SW 1271 (cell line): ENCODE measurements around the gene ARPC1B.
"Not testable (repeated sequence)": the region's sequence is repeated elsewhere in the genome, so short reads cannot be mapped to it uniquely, and the experiment has no call there.

Experiments used
- DNase-seq, 2 experiments: peaks; one replicate each; lab custom pipeline; 2025; lab: John Stamatoyannopoulos, UW

ARPC1B gene

DNA sequence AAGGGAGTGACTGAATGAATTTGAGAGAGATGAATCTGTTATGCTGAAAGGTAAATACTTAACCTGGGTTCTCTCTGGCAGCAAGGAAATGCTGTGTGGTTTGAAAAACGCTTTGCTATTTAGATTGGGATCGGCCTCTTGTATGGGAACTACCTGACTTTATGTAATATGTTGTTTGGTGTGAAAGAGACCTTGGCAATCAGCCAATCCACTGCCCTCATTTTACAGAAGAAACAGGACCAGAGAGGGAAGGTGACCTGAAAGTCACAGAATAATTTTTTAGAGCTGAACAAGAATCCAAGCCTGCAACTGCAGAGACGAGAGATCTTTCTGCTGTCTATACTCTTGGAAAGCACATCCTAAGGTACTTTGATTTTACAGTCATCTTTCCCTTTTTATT, 35.3 kb downstream of the ARPC1B start:
- DNase-seq: no peak

DNA sequence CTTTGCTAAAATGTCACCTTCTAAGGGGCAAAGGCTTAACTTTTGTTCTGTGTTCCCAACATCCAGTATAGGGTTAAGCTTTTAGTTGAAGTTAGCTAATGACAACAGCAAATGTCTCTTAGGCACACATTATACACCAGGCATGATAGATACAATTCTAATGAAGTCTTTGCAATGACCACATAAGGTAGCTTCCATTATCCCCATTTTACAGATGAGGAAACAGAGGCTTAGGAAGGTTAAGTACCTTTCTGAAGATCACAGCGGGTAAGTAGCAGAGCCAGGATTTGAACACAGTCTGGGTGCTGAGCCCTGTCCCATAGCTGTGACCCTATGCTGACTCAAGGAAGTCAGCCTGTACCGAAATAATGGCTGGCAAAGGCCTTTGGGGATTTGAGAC, 36.1 kb downstream of the ARPC1B start:
- DNase-seq: no peak

DNA sequence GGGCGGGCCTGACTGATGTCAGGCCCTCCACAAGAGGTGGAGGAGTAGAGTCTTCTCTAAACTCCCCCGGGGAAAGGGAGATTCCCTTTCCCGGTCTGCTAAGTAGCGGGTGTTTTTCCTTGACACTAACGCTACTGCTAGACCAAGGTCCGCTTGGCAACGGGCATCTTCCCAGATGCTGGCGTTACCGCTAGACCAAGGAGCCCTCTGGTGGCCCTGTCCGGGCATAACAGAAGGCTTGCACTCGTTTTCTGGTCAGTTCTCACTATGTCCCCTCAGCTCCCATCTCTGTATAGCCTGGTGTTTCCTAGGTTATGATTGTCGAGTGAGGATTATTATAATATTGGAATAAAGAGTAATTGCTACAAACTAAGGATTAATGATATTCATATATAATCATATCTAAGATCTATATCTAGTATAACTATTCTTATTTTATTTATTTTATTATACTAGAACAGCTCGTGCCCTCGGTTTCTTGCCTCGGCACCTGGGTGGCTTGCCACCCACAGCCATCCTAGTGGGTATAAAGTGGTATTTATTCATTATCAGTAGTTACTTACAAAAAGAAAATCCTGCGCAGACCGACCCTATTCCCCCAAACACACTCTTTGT, 41.1 kb downstream of the ARPC1B start:
- DNase-seq: peak in 1 of 2 experiments; percentile 56

DNA sequence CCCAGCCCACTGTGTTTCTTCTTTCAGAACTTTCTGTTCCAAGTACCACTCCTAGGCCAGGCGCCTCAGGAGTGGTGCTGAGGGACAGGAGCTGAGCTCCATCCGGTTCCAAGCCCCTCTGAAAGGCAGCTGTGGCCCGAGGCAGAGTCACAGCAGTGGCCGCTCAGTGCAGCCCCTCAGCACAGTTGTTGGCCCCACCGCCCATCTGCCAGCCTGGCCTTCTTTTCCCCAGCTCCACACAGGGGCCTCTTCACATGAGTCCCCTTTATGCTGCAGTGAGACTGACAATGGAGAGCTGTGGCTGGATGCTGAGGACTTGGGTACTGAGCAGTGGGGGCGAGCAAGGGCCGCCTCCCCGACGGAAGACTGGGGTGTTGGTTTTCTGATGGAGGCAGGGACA, 43.7 kb downstream of the ARPC1B start:
- no peak for DNase-seq

DNA sequence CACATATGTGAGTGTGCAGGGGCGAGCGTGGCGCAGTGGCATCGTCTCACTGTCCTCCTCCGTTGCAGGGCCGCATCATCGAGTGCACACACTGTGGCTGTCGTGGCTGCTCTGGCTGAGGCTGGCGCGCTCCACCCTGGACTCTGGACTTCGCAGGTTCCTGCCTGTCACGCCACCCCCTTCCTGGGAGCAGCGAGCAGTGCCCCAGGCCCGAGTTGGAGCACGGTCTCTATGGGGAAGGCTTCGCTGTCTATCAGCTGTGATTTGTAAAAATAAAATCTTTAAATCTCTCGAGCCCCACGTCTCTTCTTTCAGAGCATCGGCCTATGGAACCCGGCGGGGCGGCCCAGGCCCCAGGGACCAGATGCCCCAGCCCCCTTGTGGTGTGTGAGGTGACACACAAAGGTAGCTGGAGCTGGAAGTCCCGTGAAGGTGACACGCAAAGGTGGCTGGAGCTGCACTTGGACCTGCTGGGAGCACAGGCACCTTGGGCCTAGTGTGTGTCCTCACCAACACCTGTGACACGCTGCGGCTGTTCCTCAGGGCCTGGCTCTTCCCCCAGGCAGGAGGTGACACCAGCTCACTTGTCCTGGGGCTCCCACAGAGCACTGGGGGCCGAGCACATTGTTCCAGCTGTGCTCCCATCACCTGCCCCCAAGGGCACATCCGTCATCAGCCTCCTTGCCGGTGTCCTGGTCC, 44.9 kb downstream of the ARPC1B start:
- no peak for DNase-seq

DNA sequence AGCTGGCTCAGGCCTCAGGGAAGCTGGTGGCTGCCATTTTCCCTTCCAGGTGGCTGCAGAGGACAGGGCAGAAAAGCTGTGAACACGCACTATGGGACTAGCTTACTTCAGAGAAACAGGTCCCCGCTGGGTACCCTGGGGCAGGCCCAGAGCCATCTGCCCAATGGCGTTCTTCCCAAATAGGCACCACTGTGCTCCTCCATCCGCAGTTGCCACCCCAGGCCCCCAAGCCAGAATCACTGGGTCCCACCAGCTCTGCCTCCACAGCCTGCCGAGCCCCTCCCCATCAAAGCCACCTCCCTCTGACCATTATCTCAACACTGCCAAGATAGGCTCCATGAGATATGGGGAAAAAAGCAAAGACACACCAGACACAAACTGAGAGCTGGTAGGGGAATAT, 45.7 kb downstream of the ARPC1B start:
- no peak for DNase-seq

DNA sequence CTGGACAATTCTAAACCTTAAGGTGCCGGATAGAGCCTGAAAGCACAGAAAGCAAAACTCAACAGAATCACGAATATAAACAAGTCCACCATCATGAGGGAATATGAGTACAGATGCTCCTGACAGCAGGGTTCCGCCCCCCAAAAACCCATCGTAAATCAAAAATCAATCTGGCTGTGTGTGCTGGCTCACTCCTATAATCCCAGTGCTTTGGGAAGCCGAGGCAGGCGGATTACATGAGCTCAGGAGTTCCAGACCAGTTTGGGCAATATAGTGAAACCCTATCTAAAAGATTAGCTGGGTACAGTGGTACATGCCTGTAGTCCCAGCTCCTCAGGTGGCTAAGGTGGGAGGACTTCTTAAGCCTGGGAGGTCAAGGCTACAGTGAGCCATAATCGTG, 46.5 kb downstream of the ARPC1B start:
- DNase-seq: no peak

DNA sequence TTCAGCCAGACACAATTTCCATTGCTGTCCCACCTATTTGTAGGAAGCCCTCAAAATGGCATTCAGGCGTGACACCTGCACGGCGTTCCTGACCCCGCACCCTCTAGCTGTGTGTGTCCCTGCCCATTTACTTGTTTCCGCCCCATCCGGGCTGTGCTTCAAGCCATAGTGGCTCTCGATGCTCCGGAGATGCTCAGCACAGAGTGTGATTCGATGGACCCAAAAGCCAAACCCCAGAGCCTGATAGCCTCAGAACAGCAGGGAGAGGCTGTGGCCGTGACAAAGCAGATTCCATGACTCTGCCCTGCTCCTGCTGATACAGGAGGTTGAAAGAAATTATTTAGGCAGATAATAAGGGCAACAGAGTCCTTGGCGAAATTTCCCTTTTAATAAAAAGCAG, 47.7 kb downstream of the ARPC1B start:
- no peak for DNase-seq

DNA sequence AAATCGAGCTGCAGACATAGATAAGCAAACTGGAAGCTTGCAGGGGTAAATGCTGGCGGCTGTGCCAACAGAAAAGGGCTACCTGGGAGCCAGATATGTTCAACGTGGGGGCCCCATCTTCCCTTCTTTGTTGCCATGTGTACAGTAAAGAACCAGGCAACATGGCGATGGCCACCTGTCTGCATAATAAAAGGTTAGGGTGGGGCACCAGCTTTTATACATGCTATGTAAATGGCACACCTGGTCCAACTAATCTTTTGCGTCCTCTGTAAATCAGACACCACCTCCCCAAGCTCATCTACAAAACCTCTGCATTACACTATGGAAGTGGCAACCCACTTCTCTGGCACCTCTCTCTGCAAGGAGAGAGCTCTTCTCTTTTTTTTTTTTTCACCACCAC, 48.1 kb downstream of the ARPC1B start:
- DNase-seq: no peak

DNA sequence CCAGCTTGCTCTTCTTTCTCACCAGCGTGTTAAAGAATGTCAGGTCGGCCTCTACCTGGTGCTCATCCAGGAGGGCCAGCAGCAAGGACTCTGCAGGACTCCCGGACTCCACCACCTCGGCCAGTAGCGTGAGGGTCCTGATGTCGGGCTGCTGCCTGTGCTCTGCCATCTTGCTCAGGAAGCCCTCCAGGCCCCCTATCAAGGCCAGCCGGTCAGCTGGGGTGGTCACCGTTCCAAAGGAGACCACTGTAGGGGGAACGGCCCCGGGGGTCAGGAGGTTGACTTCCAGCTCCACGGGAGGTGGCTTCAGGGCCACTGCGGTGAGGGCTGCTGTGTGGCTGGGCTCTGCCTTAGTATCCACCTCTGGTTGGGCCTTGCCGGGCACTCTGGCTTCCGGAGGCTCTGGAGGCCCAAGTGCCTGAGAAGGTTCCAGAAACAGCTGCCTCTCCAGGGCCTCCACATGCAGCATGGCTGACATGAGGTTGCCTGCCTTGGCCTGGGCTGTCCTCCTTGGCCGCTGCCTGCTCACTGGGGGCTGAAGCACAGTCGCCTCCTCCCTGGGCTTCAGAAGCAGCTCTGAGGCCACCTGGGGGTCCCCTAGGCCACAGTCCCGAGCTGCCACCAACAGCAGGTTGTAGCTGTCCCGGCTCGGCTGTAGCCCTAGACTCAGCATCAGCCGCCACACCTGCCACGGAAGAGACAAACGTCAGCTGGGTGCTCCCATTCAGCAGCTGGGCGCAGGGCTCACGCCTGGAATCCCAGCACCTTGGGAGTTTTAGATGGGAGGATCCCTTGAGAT, 50.6 kb downstream of the ARPC1B start:
- no peak for DNase-seq

DNA sequence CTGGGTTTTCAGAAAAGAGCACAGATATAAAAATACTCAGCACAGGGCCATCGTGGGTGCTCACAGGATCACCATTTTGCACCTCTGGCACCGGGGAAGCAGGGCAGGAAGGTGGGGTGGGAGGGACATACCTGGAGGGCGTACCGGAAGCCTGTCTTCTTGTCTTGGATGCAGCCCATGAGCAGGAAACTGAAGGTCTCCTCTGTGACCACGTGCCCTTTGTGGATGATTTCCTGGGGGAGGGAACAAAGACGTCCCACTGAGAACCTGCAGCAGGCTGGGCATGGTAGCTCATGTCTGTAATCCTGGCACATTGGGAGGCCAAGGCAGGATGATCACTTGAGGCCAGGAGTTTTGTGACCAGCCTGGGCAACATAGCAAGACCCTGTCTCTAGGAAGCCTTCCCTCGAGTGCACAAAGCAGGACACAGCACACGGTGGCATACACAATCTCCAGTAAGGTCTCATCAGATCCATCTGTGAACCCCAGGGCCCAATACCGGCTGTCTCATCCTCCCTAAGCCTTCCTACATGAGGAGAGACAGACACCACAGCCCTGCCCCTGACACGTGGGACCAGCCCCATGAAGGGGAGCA, 54.5 kb downstream of the ARPC1B start:
- no peak for DNase-seq

DNA sequence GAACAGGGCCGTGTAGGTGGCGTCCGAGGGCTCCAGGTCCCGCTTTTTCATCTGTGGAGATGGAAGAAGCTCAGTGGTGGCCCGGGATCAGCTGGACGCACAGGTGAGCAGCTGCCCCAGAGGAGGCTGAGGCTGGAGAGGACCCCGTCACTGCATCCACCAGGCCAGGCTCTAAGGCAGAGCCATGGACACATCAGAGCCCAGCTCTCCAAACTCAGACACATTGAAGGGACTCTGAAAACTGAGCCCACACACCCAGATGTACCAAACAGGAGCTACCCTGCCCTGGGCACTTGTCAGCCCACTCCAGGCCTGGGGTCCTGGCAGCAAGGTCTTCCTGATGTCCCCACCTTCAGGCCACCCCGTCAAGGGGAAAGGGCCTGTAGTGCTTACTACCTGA, 55.2 kb downstream of the ARPC1B start:
- DNase-seq: no peak

DNA sequence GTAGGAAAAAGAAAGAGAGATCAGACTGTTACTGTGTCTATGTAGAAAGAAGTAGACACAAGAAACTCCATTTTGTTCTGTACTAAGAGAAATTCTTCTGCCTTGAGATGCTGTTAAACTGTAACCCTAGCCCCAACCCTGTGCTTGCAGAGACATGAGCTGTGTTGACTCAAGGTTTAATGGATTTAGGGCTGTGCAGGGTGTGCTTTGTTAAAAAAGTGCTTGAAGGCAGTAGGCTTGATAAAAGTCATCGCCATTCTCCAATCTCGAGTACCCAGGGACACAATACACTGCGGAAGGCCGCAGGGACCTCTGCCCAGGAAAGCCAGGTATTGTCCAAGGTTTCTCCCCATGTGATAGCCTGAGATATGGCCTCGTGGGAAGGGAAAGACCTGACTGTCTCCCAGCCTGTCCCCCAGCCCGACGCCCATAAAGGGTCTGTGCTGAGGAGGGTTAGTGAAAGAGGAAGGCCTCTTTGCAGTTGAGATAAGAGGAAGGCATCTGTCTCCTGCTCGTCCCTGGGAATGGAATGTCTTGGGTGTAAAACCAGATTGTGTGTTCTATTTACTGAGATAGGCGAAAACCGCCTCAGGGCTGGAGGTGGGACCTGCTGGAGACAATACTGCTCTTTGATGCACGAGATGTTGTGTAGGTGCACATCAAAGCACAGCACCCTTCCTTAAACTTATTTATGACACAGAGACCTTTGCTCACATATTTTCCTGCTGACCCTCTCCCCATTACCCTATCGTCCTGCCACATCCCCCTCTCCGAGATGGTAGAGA, 57.4 kb downstream of the ARPC1B start:
- not testable (repeated sequence) for DNase-seq

DNA sequence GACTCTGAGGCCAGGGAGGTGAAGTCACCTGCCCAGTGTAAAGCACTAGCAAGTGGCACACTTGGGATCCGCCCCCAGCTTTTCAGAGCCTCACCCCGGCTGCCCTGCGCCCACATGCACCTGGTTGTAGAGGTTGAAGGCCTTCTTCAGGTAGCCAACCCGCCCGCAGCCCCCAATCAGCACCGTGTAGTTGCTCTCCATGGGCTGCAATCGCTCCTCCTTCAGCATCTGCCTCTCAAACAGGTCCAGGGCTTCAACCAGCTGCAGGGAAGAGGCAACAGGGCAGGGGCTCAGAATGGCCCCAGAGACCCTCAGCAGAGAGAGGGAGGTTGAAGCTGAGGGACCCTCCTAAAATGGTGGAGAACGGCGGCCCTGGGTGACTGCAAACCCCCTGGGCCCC, 58.6 kb downstream of the ARPC1B start:
- DNase-seq: no peak

DNA sequence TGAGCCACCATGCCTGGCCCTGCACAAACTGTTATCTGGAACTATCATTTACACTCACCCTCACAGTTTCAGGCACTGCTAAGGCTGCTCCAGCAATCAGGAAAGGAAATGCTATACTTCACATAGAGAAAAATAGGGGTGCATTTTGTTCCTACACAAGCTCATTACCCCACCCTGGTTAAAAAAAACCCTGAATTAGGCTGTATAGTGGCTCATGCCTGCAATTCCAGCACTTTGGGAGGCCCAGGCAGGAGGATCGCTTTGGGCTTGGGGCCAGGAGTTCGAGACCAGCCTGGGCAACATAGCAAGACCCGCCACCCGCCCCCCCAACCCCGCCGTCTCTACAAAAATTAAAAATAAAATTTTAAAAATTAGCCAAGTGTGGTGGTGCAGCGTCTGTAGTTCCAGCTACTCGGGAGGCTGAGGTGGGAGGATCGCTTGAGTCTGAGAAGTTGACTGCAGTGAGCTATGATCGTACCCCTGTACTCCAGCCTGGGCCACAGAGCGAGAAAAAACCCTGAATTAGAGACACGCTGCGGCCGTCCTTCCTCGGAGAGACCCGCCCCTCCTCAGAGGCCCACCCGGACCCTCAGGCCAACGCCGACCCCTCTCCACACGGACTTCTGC, 63.5 kb downstream of the ARPC1B start:
- DNase-seq: no peak

DNA sequence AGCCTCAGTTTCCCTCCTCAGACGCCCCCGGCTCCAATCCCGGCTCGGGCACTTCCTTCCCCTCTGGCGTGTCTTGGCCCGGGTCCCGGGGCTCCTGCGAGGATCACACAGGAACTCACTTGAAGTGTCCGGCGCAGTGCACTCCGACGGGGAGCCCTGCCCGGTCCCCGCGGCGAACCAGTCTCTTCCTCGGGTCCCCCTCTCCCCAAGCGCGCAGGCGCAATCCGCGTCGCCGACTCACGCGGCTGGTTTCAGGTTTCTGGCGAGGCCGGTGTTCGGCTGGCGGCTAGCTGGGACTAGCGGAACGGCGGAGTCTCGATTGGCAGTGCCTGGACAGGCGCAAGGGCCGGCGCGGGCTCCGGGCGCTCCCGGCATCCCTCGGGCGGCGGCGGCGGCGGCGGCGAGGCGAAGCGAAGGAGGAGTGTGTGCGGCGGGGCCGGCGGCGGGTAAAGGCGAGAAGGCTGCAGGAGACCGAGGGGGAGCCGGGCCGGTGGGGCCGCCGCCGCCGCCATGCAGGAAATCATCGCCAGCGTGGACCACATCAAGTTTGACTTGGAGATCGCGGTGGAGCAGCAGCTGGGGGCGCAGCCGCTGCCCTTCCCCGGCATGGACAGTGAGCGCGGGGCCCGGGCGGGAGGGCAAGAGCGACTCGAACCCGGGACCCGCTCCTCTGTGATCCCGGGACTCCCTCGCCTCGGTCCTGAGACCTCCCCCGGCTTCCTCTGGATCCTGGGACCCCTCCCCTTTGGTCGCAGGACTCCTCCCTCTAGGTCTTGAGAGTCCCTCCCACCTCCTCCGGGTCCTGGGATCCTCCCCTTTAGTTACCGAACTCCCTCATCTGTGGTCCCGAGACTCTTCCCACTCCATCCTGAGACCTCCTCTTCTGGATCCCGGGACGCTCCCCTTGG, 64.3 kb downstream of the ARPC1B start, which contains the start of the genes CPSF4 and PTCD1:
Gene CPSF4 (plus strand): TSS at position 371 of the 908 bp plus-strand sequence. CDS start 140 bp downstream, at position 511.
Gene PTCD1 (minus strand): TSS at position 226 of the 908 bp plus-strand sequence. CDS start 3,556 bp downstream, outside the sequence.
- peak; percentile 75 to 85 for DNase-seq

DNA sequence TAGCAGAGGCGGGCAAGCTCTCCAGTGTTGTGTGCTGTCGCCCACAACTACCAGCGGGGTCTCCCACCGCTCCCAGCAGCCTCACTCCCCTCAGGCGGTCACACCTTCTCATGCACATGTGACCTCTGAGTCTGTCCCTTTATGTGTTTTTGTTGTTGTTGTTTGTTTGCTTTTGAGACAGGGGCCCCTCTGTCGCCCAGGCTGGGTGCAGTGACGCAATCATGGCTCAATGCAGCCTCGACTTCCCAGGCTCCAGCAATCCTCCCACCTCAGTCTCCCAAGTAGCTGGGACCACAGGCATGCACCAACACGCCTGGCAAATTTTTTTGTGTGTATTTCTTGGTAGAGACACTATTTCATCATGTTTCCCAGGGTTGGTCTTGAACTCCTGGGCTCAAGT, 65.7 kb downstream of the ARPC1B start:
- DNase-seq: no peak
